Neural progenitor cell (in vitro differentiated cells): Measurements from ENCODE around the gene SMIM35. TPM values are rescaled to one million over a fixed set of nuclear protein-coding genes. Genes with fewer than 3 reads are reported as not detected.

ENCODE experiments used
- DNase-seq: peaks from one replicate; pipeline ENCODE4 v3.0.0-alpha.2; 2016; ENCODE audit warnings: low spot score
- H2AFZ ChIP-seq: fragments of 200-600 bp; sonication (generic); replicated peaks from 2 replicates; pipeline ENCODE4 v1.6.1; 2016; ENCODE audit warnings: antibody characterized with exemption
- H3F3A ChIP-seq: fragments of 200-600 bp; sonication (generic); 2 replicates; pipeline ENCODE4 v1.6.1; 2016; ENCODE audit warnings: antibody characterized with exemption, low read depth
- H3K27ac ChIP-seq: fragments of 200-600 bp; sonication (generic); 2 replicates; pipeline ENCODE4 v1.5.1; 2016; ENCODE audit warnings: mild to moderate bottlenecking
- H3K27me3 ChIP-seq: fragments of 200-600 bp; sonication (generic); 2 replicates; pipeline ENCODE4 v1.6.1; 2016; ENCODE audit warnings: mild to moderate bottlenecking, moderate library complexity
- H3K36me3 ChIP-seq: fragments of 200-600 bp; sonication (generic); 2 replicates; pipeline ENCODE4 v1.5.1; 2016
- H3K4me1 ChIP-seq: fragments of 200-600 bp; sonication (generic); 2 replicates; pipeline ENCODE4 v1.6.1; 2016; ENCODE audit warnings: mixed run types
- H3K4me2 ChIP-seq: fragments of 200-600 bp; sonication (generic); 2 replicates; pipeline ENCODE4 v1.6.1; 2016
- H3K4me3 ChIP-seq: fragments of 200-600 bp; sonication (generic); 2 replicates; pipeline ENCODE4 v1.5.1; 2016
- H3K79me2 ChIP-seq: fragments of 200-600 bp; sonication (generic); 2 replicates; pipeline ENCODE4 v1.6.1; 2016; ENCODE audit warnings: low read depth
- H3K9ac ChIP-seq: fragments of 200-600 bp; sonication (generic); 2 replicates; pipeline ENCODE4 v1.6.1; 2016
- H3K9me3 ChIP-seq: fragments of 200-600 bp; sonication (generic); 2 replicates; pipeline ENCODE4 v1.5.1; 2016; ENCODE audit warnings: low read depth
- H4K20me1 ChIP-seq: fragments of 200-600 bp; sonication (generic); 2 replicates; pipeline ENCODE4 v1.6.1; 2016; ENCODE audit warnings: low read depth
- H3K27ac Mint-ChIP-seq: 3 replicates; pipeline ENCODE4 v1.8.0; 2021; ENCODE audit warnings: mixed read lengths
- H3K27me3 Mint-ChIP-seq: 2 replicates; pipeline ENCODE4 v1.8.0; 2022; ENCODE audit warnings: low read depth, mild to moderate bottlenecking, inconsistent platforms, moderate library complexity, mixed read lengths; ENCODE audit not compliant: insufficient read depth
- H3K36me3 Mint-ChIP-seq: 3 replicates; pipeline ENCODE4 v1.8.0; 2021; ENCODE audit warnings: mixed read lengths
- H3K4me1 Mint-ChIP-seq: 3 replicates; pipeline ENCODE4 v1.8.0; 2021; ENCODE audit warnings: mixed read lengths
- H3K4me3 Mint-ChIP-seq: 3 replicates; pipeline ENCODE4 v1.8.0; 2021; ENCODE audit warnings: mild to moderate bottlenecking, moderate library complexity, mixed read lengths
- H3K9me3 Mint-ChIP-seq: 3 replicates; pipeline ENCODE4 v1.8.0; 2020; ENCODE audit warnings: mixed read lengths
- CTCF ChIP-seq: fragments of 200-600 bp; sonication (generic); IDR thresholded peaks from 2 replicates; pipeline ENCODE4 v1.5.1; 2017; ENCODE audit warnings: antibody characterized with exemption, mild to moderate bottlenecking
- EZH2 ChIP-seq: fragments of 200-600 bp; sonication (generic); IDR thresholded peaks from 2 replicates; pipeline ENCODE4 v1.6.1; 2017; ENCODE audit warnings: antibody characterized with exemption, mild to moderate bottlenecking, moderate library complexity
- EZH2phosphoT487 ChIP-seq: fragments of 200-600 bp; sonication (generic); IDR thresholded peaks from 2 replicates; pipeline ENCODE4 v1.6.1; 2017; ENCODE audit warnings: antibody characterized with exemption
- total RNA-seq: library from RNA; depleted of rRNA; stranded (reverse); fragments of >200 nt; gene quantifications from 2 replicates; pipeline ENCODE4 v1.2.3, GENCODE V29; 2015; ENCODE audit warnings: low replicate concordance

The SMIM35 gene
- total RNA-seq, 1 donor from 2014 or later, result not detected

GRCh38 chr11:118050208-118050891, 36.4 kb downstream of the SMIM35 start:
- no peaks in the 10 kb centered on the region for H3K9me3 Mint-ChIP-seq
- Histone ChIP-seq H3K4me3 (no peak overlapping the region), H3K9me3 (no peaks in the 10 kb centered on the region), H3K4me2 (no peak overlapping the region), H3K79me2 (no peaks in the 10 kb centered on the region), H3K9ac (no peak overlapping the region), H3K4me1 (no peaks in the 10 kb centered on the region), H2AFZ (no peak overlapping the region), H3K27ac (no peak overlapping the region), H3F3A (no peaks in the 10 kb centered on the region), H4K20me1 (no peaks in the 10 kb centered on the region), H3K27me3 (no peaks in the 10 kb centered on the region), H3K36me3 (no peaks in the 10 kb centered on the region)
- H3K4me1 Mint-ChIP-seq, result peaks cover 7% of the 10 kb centered on the region
- peaks cover 2% of the 10 kb centered on the region for H3K27me3 Mint-ChIP-seq
- no peak overlapping the region for H3K27ac Mint-ChIP-seq
- no peaks in the 10 kb centered on the region for H3K36me3 Mint-ChIP-seq
- no peak for DNase-seq
- TF ChIP-seq EZH2 (no peak), EZH2phosphoT487 (no peak), CTCF (no peak)
- H3K4me3 Mint-ChIP-seq, result no peak overlapping the region

- no peak for DNase-seq
- H3K27me3 Mint-ChIP-seq, result peaks cover 2% of the 10 kb centered on the region
- no peaks in the 10 kb centered on the region for H3K9me3 Mint-ChIP-seq
- Histone ChIP-seq H4K20me1 (no peaks in the 10 kb centered on the region), H3K79me2 (no peaks in the 10 kb centered on the region), H3K4me1 (no peaks in the 10 kb centered on the region), H3K27me3 (no peaks in the 10 kb centered on the region), H3K4me3 (no peak overlapping the region), H2AFZ (no peak overlapping the region), H3K4me2 (no peak overlapping the region), H3K27ac (no peak overlapping the region), H3K9me3 (no peaks in the 10 kb centered on the region), H3K36me3 (no peaks in the 10 kb centered on the region), H3K9ac (no peak overlapping the region), H3F3A (no peaks in the 10 kb centered on the region)
- no peak overlapping the region for H3K27ac Mint-ChIP-seq
- no peaks in the 10 kb centered on the region for H3K36me3 Mint-ChIP-seq
- no peak overlapping the region for H3K4me3 Mint-ChIP-seq
- peaks cover 7% of the 10 kb centered on the region for H3K4me1 Mint-ChIP-seq
- TF ChIP-seq EZH2, result no peak
- TF ChIP-seq EZH2phosphoT487, result no peak
- no peak for TF ChIP-seq CTCF
Measured at GRCh38 chr11:118049771-118050170, 37.0 kb downstream of the SMIM35 start.

GRCh38 chr11:118048472-118049370, 38.0 kb downstream of the SMIM35 start:
- H3K4me3 Mint-ChIP-seq, result no peak overlapping the region
- Histone ChIP-seq H3K4me2 (no peak overlapping the region), H2AFZ (no peak overlapping the region), H3K9ac (no peak overlapping the region), H3K36me3 (no peaks in the 10 kb centered on the region), H3F3A (no peaks in the 10 kb centered on the region), H3K27ac (no peak overlapping the region), H3K4me1 (no peaks in the 10 kb centered on the region), H3K79me2 (no peaks in the 10 kb centered on the region), H3K4me3 (no peak overlapping the region), H4K20me1 (no peaks in the 10 kb centered on the region), H3K9me3 (no peaks in the 10 kb centered on the region), H3K27me3 (no peaks in the 10 kb centered on the region)
- H3K9me3 Mint-ChIP-seq, result no peaks in the 10 kb centered on the region
- TF ChIP-seq EZH2, result no peak
- H3K27ac Mint-ChIP-seq, result no peak overlapping the region
- peaks cover 1% of the 10 kb centered on the region for H3K27me3 Mint-ChIP-seq
- H3K36me3 Mint-ChIP-seq, result no peaks in the 10 kb centered on the region
- H3K4me1 Mint-ChIP-seq, result peaks cover 7% of the 10 kb centered on the region
- DNase-seq, result no peak

GRCh38 chr11:118047749-118048148, 39.0 kb downstream of the SMIM35 start:
- no peaks in the 10 kb centered on the region for H3K79me2 ChIP-seq
- H4K20me1 ChIP-seq, result no peaks in the 10 kb centered on the region
- Mint-ChIP-seq H3K36me3 (no peaks in the 10 kb centered on the region), H3K9me3 (no peaks in the 10 kb centered on the region), H3K4me3 (no peak overlapping the region), H3K27me3 (no peaks in the 10 kb centered on the region), H3K4me1 (peaks cover 4% of the 10 kb centered on the region), H3K27ac (peak overlapping the region; percentile 43)
- no peak for DNase-seq
- no peaks in the 10 kb centered on the region for H3K9me3 ChIP-seq
- H3K4me1 ChIP-seq, result no peaks in the 10 kb centered on the region
- no peak for TF ChIP-seq EZH2phosphoT487
- no peak for TF ChIP-seq EZH2
- TF ChIP-seq CTCF, result no peak
- no peak overlapping the region for H3K4me2 ChIP-seq
- H2AFZ ChIP-seq, result no peak overlapping the region
- no peaks in the 10 kb centered on the region for H3K36me3 ChIP-seq
- H3K4me3 ChIP-seq, result no peak overlapping the region
- no peak overlapping the region for H3K9ac ChIP-seq
- H3K27me3 ChIP-seq, result no peaks in the 10 kb centered on the region
- no peak overlapping the region for H3K27ac ChIP-seq
- no peaks in the 10 kb centered on the region for H3F3A ChIP-seq
